SK-N-SH treated with all-trans-retinoic acid at 6 μM for 48 hours (cell line): ENCODE results near the gene DCLRE1C.
"Not testable (repeated sequence)": the region's sequence is repeated elsewhere in the genome, so short reads cannot be mapped to it uniquely, and the experiment has no call there.

ENCODE experiments used
- ATAC-seq: fragments of 200-7000 bp; cut with Tn5 transposase; 3 replicates; pipeline ENCODE4 v1.9.1; 2020; ENCODE audit warnings: mild to moderate bottlenecking, moderate library complexity
- BACH2 ChIP-seq: fragments of 250-450 bp; sonication (Bioruptor Pico); IDR thresholded peaks from 2 replicates; pipeline ENCODE4 v1.9.0; 2021; ENCODE audit warnings: mild to moderate bottlenecking, borderline replicate concordance
- CSDC2 ChIP-seq: fragments of 250-450 bp; sonication (Bioruptor Pico); IDR thresholded peaks from 2 replicates; pipeline ENCODE4 v1.5.0; 2020; ENCODE audit warnings: mild to moderate bottlenecking, moderate library complexity
- ESRRG ChIP-seq: fragments of 250-450 bp; sonication (Bioruptor Pico); IDR thresholded peaks from 2 replicates; pipeline ENCODE4 v1.6.1; 2021; ENCODE audit warnings: mild to moderate bottlenecking
- OSR1 ChIP-seq: fragments of 250-450 bp; sonication (Bioruptor Pico); IDR thresholded peaks from 2 replicates; pipeline ENCODE4 v1.8.0; 2022; ENCODE audit warnings: moderate library complexity, mild to moderate bottlenecking, inconsistent platforms
- PPARA ChIP-seq: fragments of 250-450 bp; sonication (Bioruptor Pico); IDR thresholded peaks from 2 replicates; pipeline ENCODE4 v1.5.0; 2020; ENCODE audit warnings: mild to moderate bottlenecking, borderline replicate concordance
- RARB ChIP-seq: fragments of 250-450 bp; sonication (Bioruptor Pico); IDR thresholded peaks from 2 replicates; pipeline ENCODE4 v1.8.0; 2021; ENCODE audit warnings: mild to moderate bottlenecking, moderate library complexity
- SNAI2 ChIP-seq: fragments of 250-450 bp; sonication (Bioruptor Pico); IDR thresholded peaks from 2 replicates; pipeline ENCODE4 v1.5.0; 2020; ENCODE audit warnings: mild to moderate bottlenecking, moderate library complexity
- TOX ChIP-seq: fragments of 250-450 bp; sonication (Bioruptor Pico); IDR thresholded peaks from 2 replicates; pipeline ENCODE4 v1.8.0; 2021; ENCODE audit warnings: mild to moderate bottlenecking, moderate library complexity, borderline replicate concordance
- ZNF70 ChIP-seq: fragments of 450-650 bp; formaldehyde crosslinking; IDR thresholded peaks from 2 replicates; pipeline ENCODE4 v1.5.0; 2020; ENCODE audit warnings: mild to moderate bottlenecking, moderate library complexity
- ZNF8 ChIP-seq: fragments of 450-650 bp; formaldehyde crosslinking; IDR thresholded peaks from 2 replicates; pipeline ENCODE4 v1.5.0; 2020; ENCODE audit warnings: mild to moderate bottlenecking, moderate library complexity
- TF ChIP-seq, protein P1 (sequence below): fragments of 250-450 bp; sonication (Bioruptor Pico); IDR thresholded peaks from 2 replicates; pipeline ENCODE4 v1.5.0; 2020; ENCODE audit warnings: mild to moderate bottlenecking, moderate library complexity
- TF ChIP-seq, protein P2 (sequence below): fragments of 250-450 bp; sonication (Bioruptor Pico); IDR thresholded peaks from 2 replicates; pipeline ENCODE4 v1.8.0; 2020; ENCODE audit warnings: mild to moderate bottlenecking, moderate library complexity, borderline replicate concordance
- TF ChIP-seq, protein P3 (sequence below): fragments of 250-450 bp; sonication (Bioruptor Pico); IDR thresholded peaks from 2 replicates; pipeline ENCODE4 v1.8.0; 2021; ENCODE audit warnings: low read depth, mild to moderate bottlenecking, moderate library complexity, borderline replicate concordance

Gene DCLRE1C

DNA sequence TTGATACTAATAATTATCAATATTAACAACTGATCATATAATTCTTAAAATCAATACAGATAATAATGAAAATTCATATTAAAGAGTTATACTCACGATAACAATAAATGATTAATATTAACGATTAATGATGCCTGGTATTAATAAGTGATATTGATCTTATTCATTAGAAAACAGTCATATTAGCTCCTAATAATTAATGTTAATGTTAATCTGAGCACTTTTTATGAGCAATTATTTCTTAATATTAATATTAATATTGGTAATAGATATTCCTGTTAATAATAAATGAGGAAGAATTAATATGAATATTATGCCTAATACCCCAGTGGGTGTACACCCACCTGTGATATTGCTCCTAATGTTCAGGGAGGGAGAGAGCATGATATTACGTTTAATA is 28.8 kb upstream of the DCLRE1C start (continued):
- TF ChIP-seq TOX (CRISPR knock-in tag) (no peak), ZNF70 (CRISPR knock-in tag) (no peak), BACH2 (CRISPR knock-in tag) (no peak)
- TF ChIP-seq, protein P1, sequence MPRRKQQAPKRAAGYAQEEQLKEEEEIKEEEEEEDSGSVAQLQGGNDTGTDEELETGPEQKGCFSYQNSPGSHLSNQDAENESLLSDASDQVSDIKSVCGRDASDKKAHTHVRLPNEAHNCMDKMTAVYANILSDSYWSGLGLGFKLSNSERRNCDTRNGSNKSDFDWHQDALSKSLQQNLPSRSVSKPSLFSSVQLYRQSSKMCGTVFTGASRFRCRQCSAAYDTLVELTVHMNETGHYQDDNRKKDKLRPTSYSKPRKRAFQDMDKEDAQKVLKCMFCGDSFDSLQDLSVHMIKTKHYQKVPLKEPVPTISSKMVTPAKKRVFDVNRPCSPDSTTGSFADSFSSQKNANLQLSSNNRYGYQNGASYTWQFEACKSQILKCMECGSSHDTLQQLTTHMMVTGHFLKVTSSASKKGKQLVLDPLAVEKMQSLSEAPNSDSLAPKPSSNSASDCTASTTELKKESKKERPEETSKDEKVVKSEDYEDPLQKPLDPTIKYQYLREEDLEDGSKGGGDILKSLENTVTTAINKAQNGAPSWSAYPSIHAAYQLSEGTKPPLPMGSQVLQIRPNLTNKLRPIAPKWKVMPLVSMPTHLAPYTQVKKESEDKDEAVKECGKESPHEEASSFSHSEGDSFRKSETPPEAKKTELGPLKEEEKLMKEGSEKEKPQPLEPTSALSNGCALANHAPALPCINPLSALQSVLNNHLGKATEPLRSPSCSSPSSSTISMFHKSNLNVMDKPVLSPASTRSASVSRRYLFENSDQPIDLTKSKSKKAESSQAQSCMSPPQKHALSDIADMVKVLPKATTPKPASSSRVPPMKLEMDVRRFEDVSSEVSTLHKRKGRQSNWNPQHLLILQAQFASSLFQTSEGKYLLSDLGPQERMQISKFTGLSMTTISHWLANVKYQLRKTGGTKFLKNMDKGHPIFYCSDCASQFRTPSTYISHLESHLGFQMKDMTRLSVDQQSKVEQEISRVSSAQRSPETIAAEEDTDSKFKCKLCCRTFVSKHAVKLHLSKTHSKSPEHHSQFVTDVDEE, result no peak

DNA sequence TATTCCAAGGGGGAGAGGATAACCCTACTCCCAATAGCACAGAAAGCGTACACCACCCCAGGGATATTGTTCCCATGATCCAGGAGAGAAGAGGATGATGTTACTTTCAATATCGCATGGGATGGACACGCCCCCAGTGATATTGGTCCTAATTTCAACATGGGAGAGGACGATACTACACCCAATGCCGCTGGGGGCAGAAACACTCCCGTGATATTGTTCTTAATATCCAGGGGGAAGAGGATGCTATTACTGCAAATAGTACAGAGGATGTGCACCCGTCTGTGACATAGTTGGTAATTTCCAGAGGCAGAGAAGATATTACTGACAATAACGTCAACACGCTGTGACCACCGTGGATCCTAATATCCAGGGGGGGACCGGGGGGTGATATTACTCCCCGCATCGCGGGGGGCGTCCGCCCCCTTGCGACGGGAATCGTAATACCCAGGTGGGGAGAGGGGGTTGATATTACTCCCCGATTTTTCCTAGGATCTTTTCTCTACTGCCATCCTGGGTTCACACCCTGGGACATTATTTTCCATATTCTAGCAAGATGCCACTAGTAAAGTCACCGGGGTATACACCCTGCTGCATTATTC is 21.9 kb upstream of the DCLRE1C start:
- ATAC-seq, result peak; percentile 67
- no peak for TF ChIP-seq CSDC2 (CRISPR knock-in tag)
- TF ChIP-seq, protein P2, sequence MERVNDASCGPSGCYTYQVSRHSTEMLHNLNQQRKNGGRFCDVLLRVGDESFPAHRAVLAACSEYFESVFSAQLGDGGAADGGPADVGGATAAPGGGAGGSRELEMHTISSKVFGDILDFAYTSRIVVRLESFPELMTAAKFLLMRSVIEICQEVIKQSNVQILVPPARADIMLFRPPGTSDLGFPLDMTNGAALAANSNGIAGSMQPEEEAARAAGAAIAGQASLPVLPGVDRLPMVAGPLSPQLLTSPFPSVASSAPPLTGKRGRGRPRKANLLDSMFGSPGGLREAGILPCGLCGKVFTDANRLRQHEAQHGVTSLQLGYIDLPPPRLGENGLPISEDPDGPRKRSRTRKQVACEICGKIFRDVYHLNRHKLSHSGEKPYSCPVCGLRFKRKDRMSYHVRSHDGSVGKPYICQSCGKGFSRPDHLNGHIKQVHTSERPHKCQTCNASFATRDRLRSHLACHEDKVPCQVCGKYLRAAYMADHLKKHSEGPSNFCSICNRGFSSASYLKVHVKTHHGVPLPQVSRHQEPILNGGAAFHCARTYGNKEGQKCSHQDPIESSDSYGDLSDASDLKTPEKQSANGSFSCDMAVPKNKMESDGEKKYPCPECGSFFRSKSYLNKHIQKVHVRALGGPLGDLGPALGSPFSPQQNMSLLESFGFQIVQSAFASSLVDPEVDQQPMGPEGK (CRISPR knock-in tag), result peak; percentile 75; the same call in 1 of the 2 replicates
- TF ChIP-seq, all 23 proteins: peak for 1

DNA sequence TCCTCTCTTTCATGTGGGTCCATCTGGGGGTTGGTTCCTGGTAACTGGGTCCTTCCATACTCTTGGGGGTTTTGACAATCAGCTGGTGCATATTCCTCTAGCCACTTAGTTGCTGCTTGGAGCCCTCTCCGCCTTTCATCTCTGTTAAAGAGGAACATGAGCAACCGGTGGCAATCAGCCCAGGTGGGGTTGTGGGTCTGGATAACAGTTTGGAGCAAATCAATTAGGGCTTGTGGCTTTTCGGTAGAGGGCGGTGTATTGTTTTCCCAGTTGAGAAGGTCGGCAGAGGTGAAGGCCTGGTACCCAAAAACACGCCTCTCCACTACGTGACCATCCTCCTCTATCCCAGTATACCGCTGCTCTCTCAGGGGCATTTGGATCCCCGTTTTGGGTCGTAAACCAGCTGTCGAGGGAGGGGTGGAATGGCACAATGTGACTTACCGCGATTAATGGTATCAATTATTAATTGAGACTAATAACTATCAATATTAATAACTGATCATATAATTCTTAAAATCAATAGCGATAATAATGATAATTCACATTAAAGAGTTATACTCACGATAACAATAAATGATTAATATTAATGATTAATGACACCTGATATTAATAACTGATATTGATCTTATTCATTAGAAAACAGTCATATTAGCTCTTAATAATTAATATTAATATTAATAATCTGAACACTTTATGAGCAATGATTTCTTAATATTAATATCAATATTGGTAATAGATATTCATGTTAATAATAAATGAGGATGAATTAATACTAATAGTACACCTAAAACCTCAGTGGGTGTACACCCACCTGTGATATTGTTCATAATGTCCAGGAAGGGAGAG is 20.5 kb upstream of the DCLRE1C start:
- ATAC-seq, result not testable (repeated sequence)

DNA sequence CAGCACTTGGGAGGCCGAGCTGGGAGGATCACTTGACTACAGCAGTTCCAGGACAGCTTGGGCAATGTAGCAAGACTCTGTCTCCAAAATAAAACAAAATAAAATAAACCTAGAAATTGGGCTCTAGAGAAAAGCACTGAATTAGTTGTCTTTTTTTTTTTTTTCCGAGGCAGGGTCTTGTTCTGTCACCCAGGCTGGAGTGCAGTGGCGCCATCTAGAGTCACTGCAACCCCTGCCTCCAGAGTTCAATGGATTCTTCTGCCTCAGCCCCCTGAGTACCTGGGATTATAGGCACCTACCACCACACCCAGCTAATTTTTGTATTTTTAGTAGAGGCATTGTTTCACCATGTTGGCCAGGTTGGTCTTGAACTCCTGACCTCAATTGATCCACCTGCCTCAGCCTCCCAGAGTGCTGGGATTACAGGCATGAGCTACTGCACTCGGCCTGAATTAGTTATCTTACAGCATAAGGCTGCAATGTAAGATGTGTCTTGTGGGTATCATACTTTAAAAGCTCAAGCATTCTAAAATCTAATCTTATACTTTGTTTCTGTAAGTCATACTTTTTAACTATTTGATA is 18.1 kb upstream of the DCLRE1C start:
- no peak for TF ChIP-seq ZNF8 (CRISPR knock-in tag)
- no peak for TF ChIP-seq ESRRG (CRISPR knock-in tag)
- TF ChIP-seq BACH2 (CRISPR knock-in tag), result no peak
- TF ChIP-seq, protein P3, sequence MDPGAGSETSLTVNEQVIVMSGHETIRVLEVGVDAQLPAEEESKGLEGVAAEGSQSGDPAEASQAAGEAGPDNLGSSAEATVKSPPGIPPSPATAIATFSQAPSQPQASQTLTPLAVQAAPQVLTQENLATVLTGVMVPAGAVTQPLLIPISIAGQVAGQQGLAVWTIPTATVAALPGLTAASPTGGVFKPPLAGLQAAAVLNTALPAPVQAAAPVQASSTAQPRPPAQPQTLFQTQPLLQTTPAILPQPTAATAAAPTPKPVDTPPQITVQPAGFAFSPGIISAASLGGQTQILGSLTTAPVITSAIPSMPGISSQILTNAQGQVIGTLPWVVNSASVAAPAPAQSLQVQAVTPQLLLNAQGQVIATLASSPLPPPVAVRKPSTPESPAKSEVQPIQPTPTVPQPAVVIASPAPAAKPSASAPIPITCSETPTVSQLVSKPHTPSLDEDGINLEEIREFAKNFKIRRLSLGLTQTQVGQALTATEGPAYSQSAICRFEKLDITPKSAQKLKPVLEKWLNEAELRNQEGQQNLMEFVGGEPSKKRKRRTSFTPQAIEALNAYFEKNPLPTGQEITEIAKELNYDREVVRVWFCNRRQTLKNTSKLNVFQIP (CRISPR knock-in tag), result no peak
- TF ChIP-seq PPARA (CRISPR knock-in tag), result no peak

DNA sequence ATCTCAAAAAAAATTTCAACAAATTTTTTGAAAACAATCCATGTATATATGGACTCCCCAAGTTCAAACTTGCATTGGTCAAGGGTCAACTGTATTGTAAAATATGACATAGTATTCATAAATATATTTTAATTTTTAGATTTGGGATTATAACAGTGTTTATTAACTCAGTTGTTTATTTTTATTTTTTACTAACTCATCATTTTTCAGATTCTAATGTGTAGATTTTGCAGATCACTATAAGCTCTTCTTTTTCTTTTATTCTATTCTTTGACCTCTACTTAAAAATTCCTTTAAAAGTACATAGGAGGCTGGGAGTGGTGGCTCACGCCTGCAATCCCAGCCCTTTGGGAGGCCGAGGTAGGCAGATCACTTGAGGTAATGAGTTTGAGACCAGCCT is 14.0 kb upstream of the DCLRE1C start:
- no peak for ATAC-seq
- TF ChIP-seq SNAI2 (no peak), RARB (no peak), OSR1 (CRISPR knock-in tag) (no peak)
- TF ChIP-seq, protein P1, result no peak

More for the DNA sequence above, 18.1 kb upstream of the DCLRE1C start:
- ATAC-seq, result peak; percentile 77
